GM23338 (cell line): ENCODE measurements around the gene CAMKK2. TPM values are rescaled to one million over a fixed set of nuclear protein-coding genes. Genes with fewer than 3 reads are reported as not detected.

Experiments used
- ATAC-seq: fragments of 200-7000 bp; cut with Tn5 transposase; 3 replicates; pipeline ENCODE4 v1.9.1; 2020
- DNase-seq: peaks from one replicate; pipeline ENCODE4 v3.0.0-alpha.2; 2015; ENCODE audit warnings: low spot score
- H2AFZ ChIP-seq: fragments of 200-600 bp; sonication (generic); 2 replicates; pipeline ENCODE4 v1.8.0; 2016; ENCODE audit warnings: antibody characterized with exemption, mild to moderate bottlenecking, moderate library complexity
- H3F3A ChIP-seq: fragments of 200-600 bp; sonication (generic); replicated peaks from 2 replicates; pipeline ENCODE4 v1.8.0; 2017; ENCODE audit warnings: antibody characterized with exemption, mixed run types, low read depth
- H3K27ac ChIP-seq: fragments of 200-600 bp; sonication (generic); 2 replicates; pipeline ENCODE4 v1.6.1; 2016; ENCODE audit warnings: low read depth
- H3K27me3 ChIP-seq: fragments of 200-600 bp; sonication (generic); 2 replicates; pipeline ENCODE4 v1.8.0; 2016; ENCODE audit warnings: mild to moderate bottlenecking, mixed run types, moderate library complexity; ENCODE audit not compliant: insufficient read depth
- H3K36me3 ChIP-seq: fragments of 200-600 bp; sonication (generic); 2 replicates; pipeline ENCODE4 v1.8.0; 2016; ENCODE audit warnings: mild to moderate bottlenecking; ENCODE audit not compliant: insufficient read depth
- H3K4me1 ChIP-seq: fragments of 200-600 bp; sonication (generic); 2 replicates; pipeline ENCODE4 v1.8.0; 2016; ENCODE audit warnings: mild to moderate bottlenecking, moderate library complexity; ENCODE audit not compliant: insufficient read depth
- H3K4me2 ChIP-seq: fragments of 200-600 bp; sonication (generic); 2 replicates; pipeline ENCODE4 v1.7.1; 2017; ENCODE audit warnings: mixed run types
- H3K4me3 ChIP-seq: fragments of 200-600 bp; sonication (generic); 2 replicates; pipeline ENCODE4 v1.6.1; 2016; ENCODE audit warnings: mixed run types
- H3K79me2 ChIP-seq: fragments of 200-600 bp; sonication (generic); replicated peaks from 2 replicates; pipeline ENCODE4 v1.8.0; 2017; ENCODE audit warnings: mild to moderate bottlenecking; ENCODE audit not compliant: insufficient read depth
- H3K9me2 ChIP-seq: fragments of 200-600 bp; sonication (generic); 2 replicates; pipeline ENCODE4 v1.8.0; 2017; ENCODE audit not compliant: insufficient read depth
- H4K20me1 ChIP-seq: fragments of 200-600 bp; sonication (generic); replicated peaks from 2 replicates; pipeline ENCODE4 v1.8.0; 2017; ENCODE audit warnings: mild to moderate bottlenecking; ENCODE audit not compliant: insufficient read depth
- H3K27ac Mint-ChIP-seq: 2 replicates; pipeline ENCODE4 v1.8.0; 2020; ENCODE audit warnings: inconsistent platforms, mild to moderate bottlenecking, moderate library complexity, mixed read lengths
- H3K27me3 Mint-ChIP-seq: 3 replicates; pipeline ENCODE4 v1.8.0; 2022; ENCODE audit warnings: low read depth, mild to moderate bottlenecking, moderate library complexity, mixed read lengths, inconsistent platforms; ENCODE audit not compliant: insufficient read depth, poor library complexity
- H3K36me3 Mint-ChIP-seq: 3 replicates; pipeline ENCODE4 v1.8.0; 2021; ENCODE audit warnings: low read depth, mild to moderate bottlenecking, inconsistent platforms, moderate library complexity, mixed read lengths
- H3K4me1 Mint-ChIP-seq: 3 replicates; pipeline ENCODE4 v1.8.0; 2020; ENCODE audit warnings: mild to moderate bottlenecking, inconsistent platforms, mixed read lengths
- H3K4me3 Mint-ChIP-seq: 3 replicates; pipeline ENCODE4 v1.8.0; 2021; ENCODE audit warnings: moderate library complexity, mild to moderate bottlenecking, inconsistent platforms, mixed read lengths
- H3K9me3 Mint-ChIP-seq: 3 replicates; pipeline ENCODE4 v1.8.0; 2020; ENCODE audit warnings: moderate library complexity, mild to moderate bottlenecking, inconsistent platforms, mixed read lengths
- CREB1 ChIP-seq: fragments of 250-450 bp; sonication (Bioruptor Pico); IDR thresholded peaks from 2 replicates; pipeline ENCODE4 v1.5.0; 2020; ENCODE audit warnings: low read depth, mild to moderate bottlenecking, moderate library complexity
- ETS1 ChIP-seq: IDR thresholded peaks from 2 replicates; pipeline ENCODE4 v1.6.1; 2016; ENCODE audit warnings: antibody characterized with exemption
- EZH2 ChIP-seq: fragments of 200-600 bp; sonication (generic); IDR thresholded peaks from one replicate; pipeline ENCODE4 v1.8.0; 2017; ENCODE audit warnings: antibody characterized with exemption, mild to moderate bottlenecking, low read depth; ENCODE audit not compliant: unreplicated experiment
- EZH2phosphoT487 ChIP-seq: fragments of 200-600 bp; sonication (generic); IDR thresholded peaks from one replicate; pipeline ENCODE4 v1.8.1; 2018; ENCODE audit warnings: antibody characterized with exemption; ENCODE audit not compliant: unreplicated experiment
- JUNB ChIP-seq: IDR thresholded peaks from one replicate; pipeline ENCODE4 v1.6.1; 2016; ENCODE audit warnings: antibody characterized with exemption; ENCODE audit not compliant: unreplicated experiment
- NANOG ChIP-seq: IDR thresholded peaks from 2 replicates; pipeline ENCODE4 v1.6.1; 2016; ENCODE audit warnings: antibody characterized with exemption, borderline replicate concordance
- POLR2AphosphoS5 ChIP-seq: IDR thresholded peaks from 2 replicates; pipeline ENCODE4 v1.6.1; 2016; ENCODE audit warnings: antibody characterized with exemption, low read depth
- STAT1 ChIP-seq: IDR thresholded peaks from one replicate; pipeline ENCODE4 v1.6.1; 2016; ENCODE audit warnings: antibody characterized with exemption; ENCODE audit not compliant: unreplicated experiment
- ZNF114 ChIP-seq: fragments of 250-450 bp; sonication (Bioruptor Pico); IDR thresholded peaks from 2 replicates; pipeline ENCODE4 v1.5.0; 2020; ENCODE audit warnings: mild to moderate bottlenecking, moderate library complexity
- ZNF331 ChIP-seq: fragments of 250-450 bp; sonication (Bioruptor Pico); IDR thresholded peaks from 2 replicates; pipeline ENCODE4 v1.5.0; 2020; ENCODE audit warnings: low read depth, mild to moderate bottlenecking, moderate library complexity
- ZNF462 ChIP-seq: fragments of 250-450 bp; sonication (Bioruptor Pico); IDR thresholded peaks from 2 replicates; pipeline ENCODE4 v1.5.0; 2020; ENCODE audit warnings: mild to moderate bottlenecking, moderate library complexity
- polyA plus RNA-seq: library from polyadenylated mRNA; unstranded; fragments of >200 nt; fragmentation: Nextera tagmentation; extraction: Ambion mirVana; gene quantifications from 2 replicates; pipeline ENCODE4 v1.2.1, GENCODE V29; 2016
- total RNA-seq: library from RNA; depleted of rRNA; stranded (reverse); fragments of >200 nt; shearing (Covaris generic); gene quantifications from 2 replicates; pipeline ENCODE4 v1.2.3, GENCODE V29; 2014
- TF ChIP-seq, protein P1 (sequence below): IDR thresholded peaks from one replicate; pipeline ENCODE4 v1.6.1; 2018; ENCODE audit warnings: antibody characterized with exemption; ENCODE audit not compliant: unreplicated experiment
- TF ChIP-seq, protein P2 (sequence below), 2 experiments: fragments of 200-600 bp in 1 of 2; sonication (generic) in 1 of 2; conservative IDR thresholded peaks; 2 replicates each; pipeline versions ENCODE4 v1.5.1 to v1.6.1; 2016 to 2017; ENCODE audit warnings: antibody characterized with exemption in 2 of 2, low read depth in 2 of 2, mild to moderate bottlenecking in 2 of 2, moderate library complexity in 1 of 2

CAMKK2 gene
- total and polyA plus RNA-seq, 2 experiments from 2014 or later = 10.3 to 26.4 TPM

DNA sequence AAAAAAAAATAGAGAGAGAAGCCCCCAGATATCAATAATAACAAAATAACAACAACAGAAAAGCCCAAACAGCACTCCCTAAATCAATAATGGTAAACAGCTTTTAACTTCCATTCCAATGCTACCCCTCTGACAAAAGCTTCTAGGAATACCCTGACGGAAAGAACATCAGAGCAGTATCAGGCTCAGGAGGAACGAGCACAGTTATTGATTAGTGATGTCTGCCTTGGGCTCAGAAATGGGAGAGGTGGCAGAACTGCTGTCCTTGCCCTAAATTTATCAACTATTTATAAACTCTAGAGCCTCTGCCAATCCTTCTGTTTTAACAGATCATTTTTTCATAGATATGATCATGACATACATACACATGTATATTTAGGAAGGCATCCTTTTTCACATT lies 44.7 kb downstream of the CAMKK2 start:
- H3K9me2 ChIP-seq = no peaks in the 10 kb centered on the region
- Mint-ChIP-seq H3K36me3 (peaks cover 62% of the 10 kb centered on the region), H3K9me3 (no peaks in the 10 kb centered on the region), H3K27ac (no peak overlapping the region), H3K4me3 (no peak overlapping the region), H3K4me1 (no peaks in the 10 kb centered on the region), H3K27me3 (peaks cover 4% of the 10 kb centered on the region)
- no peak overlapping the region for H2AFZ ChIP-seq
- DNase-seq = no peak
- H3K4me2 ChIP-seq = no peak overlapping the region
- TF ChIP-seq ZNF114 (CRISPR knock-in tag) (no peak), ETS1 (no peak), CREB1 (CRISPR knock-in tag) (no peak), ZNF462 (CRISPR knock-in tag) (no peak), POLR2AphosphoS5 (no peak), ZNF331 (no peak), NANOG (no peak), JUNB (no peak), EZH2 (no peak), EZH2phosphoT487 (no peak), STAT1 (no peak)
- TF ChIP-seq, protein P1, sequence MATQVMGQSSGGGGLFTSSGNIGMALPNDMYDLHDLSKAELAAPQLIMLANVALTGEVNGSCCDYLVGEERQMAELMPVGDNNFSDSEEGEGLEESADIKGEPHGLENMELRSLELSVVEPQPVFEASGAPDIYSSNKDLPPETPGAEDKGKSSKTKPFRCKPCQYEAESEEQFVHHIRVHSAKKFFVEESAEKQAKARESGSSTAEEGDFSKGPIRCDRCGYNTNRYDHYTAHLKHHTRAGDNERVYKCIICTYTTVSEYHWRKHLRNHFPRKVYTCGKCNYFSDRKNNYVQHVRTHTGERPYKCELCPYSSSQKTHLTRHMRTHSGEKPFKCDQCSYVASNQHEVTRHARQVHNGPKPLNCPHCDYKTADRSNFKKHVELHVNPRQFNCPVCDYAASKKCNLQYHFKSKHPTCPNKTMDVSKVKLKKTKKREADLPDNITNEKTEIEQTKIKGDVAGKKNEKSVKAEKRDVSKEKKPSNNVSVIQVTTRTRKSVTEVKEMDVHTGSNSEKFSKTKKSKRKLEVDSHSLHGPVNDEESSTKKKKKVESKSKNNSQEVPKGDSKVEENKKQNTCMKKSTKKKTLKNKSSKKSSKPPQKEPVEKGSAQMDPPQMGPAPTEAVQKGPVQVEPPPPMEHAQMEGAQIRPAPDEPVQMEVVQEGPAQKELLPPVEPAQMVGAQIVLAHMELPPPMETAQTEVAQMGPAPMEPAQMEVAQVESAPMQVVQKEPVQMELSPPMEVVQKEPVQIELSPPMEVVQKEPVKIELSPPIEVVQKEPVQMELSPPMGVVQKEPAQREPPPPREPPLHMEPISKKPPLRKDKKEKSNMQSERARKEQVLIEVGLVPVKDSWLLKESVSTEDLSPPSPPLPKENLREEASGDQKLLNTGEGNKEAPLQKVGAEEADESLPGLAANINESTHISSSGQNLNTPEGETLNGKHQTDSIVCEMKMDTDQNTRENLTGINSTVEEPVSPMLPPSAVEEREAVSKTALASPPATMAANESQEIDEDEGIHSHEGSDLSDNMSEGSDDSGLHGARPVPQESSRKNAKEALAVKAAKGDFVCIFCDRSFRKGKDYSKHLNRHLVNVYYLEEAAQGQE = no peak
- TF ChIP-seq, protein P2, sequence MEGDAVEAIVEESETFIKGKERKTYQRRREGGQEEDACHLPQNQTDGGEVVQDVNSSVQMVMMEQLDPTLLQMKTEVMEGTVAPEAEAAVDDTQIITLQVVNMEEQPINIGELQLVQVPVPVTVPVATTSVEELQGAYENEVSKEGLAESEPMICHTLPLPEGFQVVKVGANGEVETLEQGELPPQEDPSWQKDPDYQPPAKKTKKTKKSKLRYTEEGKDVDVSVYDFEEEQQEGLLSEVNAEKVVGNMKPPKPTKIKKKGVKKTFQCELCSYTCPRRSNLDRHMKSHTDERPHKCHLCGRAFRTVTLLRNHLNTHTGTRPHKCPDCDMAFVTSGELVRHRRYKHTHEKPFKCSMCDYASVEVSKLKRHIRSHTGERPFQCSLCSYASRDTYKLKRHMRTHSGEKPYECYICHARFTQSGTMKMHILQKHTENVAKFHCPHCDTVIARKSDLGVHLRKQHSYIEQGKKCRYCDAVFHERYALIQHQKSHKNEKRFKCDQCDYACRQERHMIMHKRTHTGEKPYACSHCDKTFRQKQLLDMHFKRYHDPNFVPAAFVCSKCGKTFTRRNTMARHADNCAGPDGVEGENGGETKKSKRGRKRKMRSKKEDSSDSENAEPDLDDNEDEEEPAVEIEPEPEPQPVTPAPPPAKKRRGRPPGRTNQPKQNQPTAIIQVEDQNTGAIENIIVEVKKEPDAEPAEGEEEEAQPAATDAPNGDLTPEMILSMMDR (conservative IDR thresholded peaks at IDR 0.05; ENCODE audit: low read depth in 2 of 2) = no peak
- no peaks in the 10 kb centered on the region for H3F3A ChIP-seq
- H3K27me3 ChIP-seq = no peaks in the 10 kb centered on the region
- H3K79me2 ChIP-seq = no peaks in the 10 kb centered on the region
- no peak overlapping the region for H3K27ac ChIP-seq
- H3K4me1 ChIP-seq = no peaks in the 10 kb centered on the region
- 0 out of 2 replicates have a peak, but pooled peaks cover 3% of the 10 kb centered on the region for H4K20me1 ChIP-seq
- H3K4me3 ChIP-seq = no peak overlapping the region
- ATAC-seq = no peak
- no peaks in the 10 kb centered on the region; the same call in 1 of the 2 replicates for H3K36me3 ChIP-seq
